ENCODE results near the gene STK39.

Gene STK39

DNA sequence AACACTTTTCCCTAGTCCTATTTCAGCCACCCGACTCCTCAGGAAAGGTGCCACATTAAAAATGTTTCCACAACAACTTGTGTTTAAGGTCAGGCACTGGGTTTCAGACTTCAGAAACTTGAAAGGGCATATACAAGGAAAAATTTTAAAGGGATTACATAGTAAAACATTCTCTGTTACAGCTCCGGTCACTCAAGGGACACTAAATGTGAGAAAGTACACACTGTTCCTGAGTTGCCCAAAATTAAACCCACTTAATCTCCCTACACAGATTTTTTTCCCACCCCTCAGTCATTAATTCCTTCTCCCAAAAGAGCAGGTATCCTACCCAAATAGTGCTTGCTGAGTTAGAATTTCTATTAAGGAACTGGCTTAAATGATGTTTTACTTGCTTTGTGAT, 14.2 kb downstream of the STK39 start:
- no peak overlapping the region for H3K4me3 Mint-ChIP-seq
- peaks cover 4% of the 10 kb centered on the region for H3K27me3 Mint-ChIP-seq (ENCODE audit: low read depth)
- peaks cover 9% of the 10 kb centered on the region for H3K9me3 Mint-ChIP-seq
- TF ChIP-seq, protein P1, sequence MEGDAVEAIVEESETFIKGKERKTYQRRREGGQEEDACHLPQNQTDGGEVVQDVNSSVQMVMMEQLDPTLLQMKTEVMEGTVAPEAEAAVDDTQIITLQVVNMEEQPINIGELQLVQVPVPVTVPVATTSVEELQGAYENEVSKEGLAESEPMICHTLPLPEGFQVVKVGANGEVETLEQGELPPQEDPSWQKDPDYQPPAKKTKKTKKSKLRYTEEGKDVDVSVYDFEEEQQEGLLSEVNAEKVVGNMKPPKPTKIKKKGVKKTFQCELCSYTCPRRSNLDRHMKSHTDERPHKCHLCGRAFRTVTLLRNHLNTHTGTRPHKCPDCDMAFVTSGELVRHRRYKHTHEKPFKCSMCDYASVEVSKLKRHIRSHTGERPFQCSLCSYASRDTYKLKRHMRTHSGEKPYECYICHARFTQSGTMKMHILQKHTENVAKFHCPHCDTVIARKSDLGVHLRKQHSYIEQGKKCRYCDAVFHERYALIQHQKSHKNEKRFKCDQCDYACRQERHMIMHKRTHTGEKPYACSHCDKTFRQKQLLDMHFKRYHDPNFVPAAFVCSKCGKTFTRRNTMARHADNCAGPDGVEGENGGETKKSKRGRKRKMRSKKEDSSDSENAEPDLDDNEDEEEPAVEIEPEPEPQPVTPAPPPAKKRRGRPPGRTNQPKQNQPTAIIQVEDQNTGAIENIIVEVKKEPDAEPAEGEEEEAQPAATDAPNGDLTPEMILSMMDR (IDR thresholded peaks at IDR 0.05; ENCODE audit: unreplicated experiment in 3 of 3): no peak
- peak overlapping the region in 2 of 3 experiments; percentile 9 to 17 for H3K27ac Mint-ChIP-seq
- peaks cover 16% of the 10 kb centered on the region for H3K4me1 Mint-ChIP-seq
- H3K36me3 Mint-ChIP-seq (ENCODE audit: low read depth): peaks cover 60% of the 10 kb centered on the region

DNA sequence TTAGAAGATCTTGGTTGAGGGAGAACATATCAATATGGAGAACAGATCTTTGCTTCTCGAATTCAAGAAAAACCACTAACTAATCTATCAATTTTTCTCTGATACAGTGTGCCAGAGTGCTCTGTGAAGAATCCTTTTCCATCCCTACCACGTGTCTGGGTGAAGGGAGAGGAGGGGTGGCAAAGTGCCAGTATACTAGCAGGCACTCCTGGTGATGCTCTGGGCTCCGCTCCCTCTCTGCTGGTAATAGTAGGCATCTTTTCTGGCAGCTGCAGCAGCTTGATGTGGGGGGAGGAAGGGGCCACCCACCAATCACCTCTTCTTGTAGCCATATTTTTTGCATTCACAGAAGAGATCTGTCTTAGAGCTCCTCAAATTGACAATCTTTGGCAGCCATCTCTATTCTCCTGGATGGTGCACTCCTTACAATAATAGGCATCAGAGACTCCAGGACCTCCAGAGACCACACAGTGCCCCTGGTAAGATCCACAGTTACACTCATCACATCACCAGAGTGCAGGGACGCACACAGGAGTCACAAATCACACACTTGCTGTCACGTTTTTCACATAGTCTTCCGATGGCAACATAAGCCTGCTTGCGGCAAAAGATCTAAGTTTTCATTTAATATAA, 15.7 kb downstream of the STK39 start:
- Mint-ChIP-seq H3K4me1 (peaks cover 11% of the 10 kb centered on the region), H3K36me3 (ENCODE audit: low read depth) (peaks cover 52% of the 10 kb centered on the region), H3K4me3 (no peak overlapping the region), H3K27me3 (ENCODE audit: low read depth) (peaks cover 4% of the 10 kb centered on the region), H3K9me3 (peaks cover 7% of the 10 kb centered on the region), H3K27ac (peak overlapping the region in 1 of 3 experiments; percentile 26)
- TF ChIP-seq, protein P1 (IDR thresholded peaks at IDR 0.05; ENCODE audit: unreplicated experiment in 3 of 3): no peak

DNA sequence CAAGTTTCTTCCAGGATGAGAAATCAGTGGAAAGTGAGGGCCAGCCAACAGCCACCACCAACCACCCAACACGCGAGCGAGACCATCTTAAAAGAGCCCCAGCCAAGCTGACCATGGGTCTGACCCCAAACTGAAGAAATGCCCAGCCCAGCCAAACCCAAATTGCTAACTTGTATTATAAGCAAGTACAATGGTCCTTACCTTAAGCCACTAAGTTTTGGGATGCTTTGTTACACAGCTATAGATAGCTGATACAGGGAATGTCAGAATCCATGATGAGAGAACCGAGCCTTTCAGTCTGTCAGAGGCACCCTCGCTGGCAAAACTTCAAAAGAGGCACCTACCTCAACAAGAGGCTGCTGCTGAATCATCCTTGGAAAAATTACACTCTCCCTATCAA, 17.0 kb downstream of the STK39 start:
- TF ChIP-seq, protein P1 (IDR thresholded peaks at IDR 0.05; ENCODE audit: unreplicated experiment in 3 of 3): no peak
- peaks cover 11% of the 10 kb centered on the region for H3K4me1 Mint-ChIP-seq
- H3K9me3 Mint-ChIP-seq: peaks cover 7% of the 10 kb centered on the region
- no peak overlapping the region for H3K4me3 Mint-ChIP-seq
- no peak overlapping the region for H3K27ac Mint-ChIP-seq
- peaks cover 4% of the 10 kb centered on the region for H3K27me3 Mint-ChIP-seq (ENCODE audit: low read depth)
- peaks cover 58% of the 10 kb centered on the region for H3K36me3 Mint-ChIP-seq (ENCODE audit: low read depth)

DNA sequence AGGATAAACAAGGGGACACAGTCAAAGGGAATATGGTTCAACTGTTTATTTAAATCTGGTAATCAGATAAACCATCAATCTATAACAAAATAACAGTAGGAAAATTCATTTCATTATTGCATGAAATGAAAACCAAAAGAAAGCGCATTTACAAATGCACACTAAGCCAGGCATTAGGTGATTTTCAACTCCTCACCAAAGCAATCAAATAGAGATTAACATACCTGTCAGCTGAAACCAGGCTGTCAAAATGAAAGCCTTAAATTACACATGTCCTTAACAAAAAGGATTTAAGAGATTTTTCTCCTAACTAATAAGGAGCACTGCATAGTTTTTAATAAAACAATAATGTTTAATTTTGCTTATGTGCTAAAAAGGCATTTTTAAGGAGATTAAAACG, 23.0 kb downstream of the STK39 start:
- Mint-ChIP-seq H3K36me3 (ENCODE audit: low read depth) (peaks cover 24% of the 10 kb centered on the region), H3K27ac (no peak overlapping the region), H3K9me3 (no peaks in the 10 kb centered on the region), H3K4me1 (peaks cover 24% of the 10 kb centered on the region), H3K4me3 (no peak overlapping the region), H3K27me3 (ENCODE audit: low read depth) (no peaks in the 10 kb centered on the region)
- TF ChIP-seq, protein P1 (IDR thresholded peaks at IDR 0.05; ENCODE audit: unreplicated experiment in 3 of 3): no peak

DNA sequence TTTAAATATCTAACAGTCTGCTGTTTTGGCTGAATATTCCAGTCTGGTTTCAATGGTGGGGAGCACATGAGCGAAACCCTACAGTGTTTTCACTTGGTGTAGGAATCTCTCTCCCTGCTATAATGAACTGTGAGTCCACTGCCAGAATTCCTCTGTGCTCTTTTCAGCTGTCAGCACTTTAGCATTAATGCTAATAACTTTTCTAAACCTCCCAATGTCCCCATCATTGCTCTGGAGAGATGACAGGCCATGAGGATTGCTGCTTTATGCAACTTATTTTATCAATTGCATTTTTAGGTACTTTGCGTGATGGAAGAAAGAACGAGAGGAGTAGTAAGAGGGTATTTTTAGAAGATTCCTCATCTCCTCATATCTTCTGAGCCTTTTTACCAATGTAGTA, 25.3 kb downstream of the STK39 start:
- H3K27ac Mint-ChIP-seq: peak overlapping the region in 1 of 3 experiments; percentile 12
- H3K27me3 Mint-ChIP-seq (ENCODE audit: low read depth): no peaks in the 10 kb centered on the region
- no peak overlapping the region for H3K4me3 Mint-ChIP-seq
- H3K36me3 Mint-ChIP-seq (ENCODE audit: low read depth): peaks cover 26% of the 10 kb centered on the region
- TF ChIP-seq, protein P1 (IDR thresholded peaks at IDR 0.05; ENCODE audit: unreplicated experiment in 3 of 3): no peak
- peaks cover 37% of the 10 kb centered on the region for H3K4me1 Mint-ChIP-seq
- H3K9me3 Mint-ChIP-seq: no peaks in the 10 kb centered on the region

Measured in nephron (organoid).